ENCODE measurements around the gene HPGDS.
A peak's percentile ranks its signal among the peaks of the same experiment; 100 is the strongest.
"Not testable (repeated sequence)": the region's sequence is repeated elsewhere in the genome, so short reads cannot be mapped to it uniquely, and the experiment has no call there.

Gene HPGDS

DNA sequence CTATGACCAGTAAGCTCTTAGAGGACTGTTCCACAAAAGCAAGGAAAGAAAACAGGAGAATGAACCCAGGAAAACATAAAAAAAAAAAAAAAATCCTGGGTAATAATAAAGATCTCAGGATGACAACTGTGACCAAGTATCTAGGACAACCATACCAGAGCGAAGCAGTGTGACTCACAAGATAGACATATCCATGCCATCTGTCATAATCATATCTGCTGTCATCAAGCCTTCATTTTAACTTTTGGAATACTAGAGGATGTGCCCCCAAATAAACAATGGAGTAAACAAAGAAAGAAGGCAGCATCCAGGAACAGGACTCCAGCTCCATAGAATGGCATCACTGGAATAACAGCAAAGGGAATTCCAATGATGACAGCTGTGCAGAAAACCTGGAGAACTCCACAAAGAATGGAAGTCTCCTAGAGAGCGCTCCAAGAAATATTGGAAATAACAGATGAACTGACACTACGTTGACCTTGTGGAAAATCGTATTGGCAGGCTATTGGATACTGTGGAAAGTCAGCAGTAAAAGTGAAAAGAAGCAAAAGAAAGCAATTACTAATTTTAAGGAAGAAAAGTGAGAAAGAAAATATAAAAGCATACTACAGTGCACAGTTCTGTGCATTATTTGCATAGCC, 35.3 kb downstream of the HPGDS start:
- no peak for DNase-seq

DNA sequence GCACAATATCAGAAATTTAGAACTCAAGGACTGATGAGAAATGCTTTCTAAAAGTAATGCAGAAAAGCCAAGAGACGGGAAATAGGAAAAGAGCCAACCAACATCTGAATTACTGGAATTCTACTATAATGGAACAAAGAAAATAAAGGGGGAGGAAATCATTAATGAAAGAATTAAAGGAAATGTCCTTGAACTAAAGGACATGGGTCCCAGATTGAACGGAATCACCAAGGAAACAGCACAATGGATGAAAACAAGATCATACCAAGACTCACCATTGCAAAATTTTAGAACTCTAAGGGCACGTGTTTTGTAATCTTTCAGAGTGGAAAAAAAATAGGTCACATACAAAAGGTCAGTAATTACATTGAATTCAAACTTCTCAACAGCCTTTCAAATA, 35.9 kb downstream of the HPGDS start:
- DNase-seq, result no peak

DNA sequence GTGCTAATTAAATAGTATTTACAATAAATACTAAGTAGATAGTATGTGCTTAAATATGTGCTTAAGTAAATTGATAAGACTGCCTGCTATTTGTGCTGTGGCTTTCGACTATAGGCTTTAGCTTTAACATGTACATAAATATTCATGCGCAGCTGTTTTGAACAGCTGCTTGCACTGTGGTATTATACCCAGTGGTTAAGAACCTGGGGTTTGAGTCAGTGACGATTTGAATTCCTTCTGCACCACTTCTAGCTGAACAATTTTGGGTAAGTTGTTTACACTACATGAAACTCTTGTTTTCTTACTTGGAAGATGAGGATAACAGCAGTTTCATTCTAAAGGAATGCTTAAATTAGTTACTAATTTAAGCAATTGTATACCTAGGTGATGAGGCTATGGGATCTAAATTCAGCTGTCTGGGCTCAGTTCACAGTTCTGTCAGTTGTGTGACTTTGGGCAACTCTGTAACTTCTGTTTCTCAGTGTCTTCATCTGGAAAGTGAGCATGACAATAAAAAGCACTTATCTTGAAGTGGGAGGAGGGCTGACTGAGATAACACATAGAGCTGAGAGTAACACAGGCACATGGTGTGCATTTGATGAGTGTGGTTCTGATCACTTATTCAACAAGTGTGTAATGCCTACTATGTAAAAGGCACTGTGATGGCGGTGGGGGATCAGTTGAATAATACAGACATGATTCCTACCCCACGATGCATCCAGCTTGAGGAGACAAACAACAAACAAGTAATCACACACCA, 37.0 kb downstream of the HPGDS start:
- no peak for DNase-seq

DNA sequence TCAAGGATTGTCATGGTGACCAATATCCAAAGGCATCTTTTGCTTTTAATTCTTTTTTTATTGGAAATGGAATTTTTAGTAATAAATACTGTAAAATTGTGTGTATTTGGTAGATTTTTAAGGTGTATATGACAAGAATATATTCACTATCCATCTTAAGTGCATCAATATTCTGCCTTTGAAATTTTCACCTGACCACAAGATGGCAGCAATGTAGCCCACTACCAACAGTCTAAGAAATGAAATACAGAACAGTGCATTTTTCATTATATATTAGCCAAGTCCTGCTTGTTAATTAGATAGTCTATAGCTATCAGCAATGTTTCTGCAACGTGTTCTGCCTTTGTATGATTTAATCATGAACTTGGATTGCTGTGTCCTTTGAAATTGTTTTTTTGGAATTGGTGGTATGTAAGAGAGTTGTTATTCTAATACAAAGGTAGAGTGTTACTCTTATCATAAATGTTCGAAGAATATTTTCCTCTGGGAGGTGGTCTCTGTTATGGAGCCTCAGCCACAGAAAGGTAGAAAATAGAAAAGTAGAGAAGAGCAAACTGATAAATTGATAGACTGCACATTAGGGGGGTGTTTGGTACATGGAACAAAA, 38.2 kb downstream of the HPGDS start:
- DNase-seq, result peak; percentile 39

DNA sequence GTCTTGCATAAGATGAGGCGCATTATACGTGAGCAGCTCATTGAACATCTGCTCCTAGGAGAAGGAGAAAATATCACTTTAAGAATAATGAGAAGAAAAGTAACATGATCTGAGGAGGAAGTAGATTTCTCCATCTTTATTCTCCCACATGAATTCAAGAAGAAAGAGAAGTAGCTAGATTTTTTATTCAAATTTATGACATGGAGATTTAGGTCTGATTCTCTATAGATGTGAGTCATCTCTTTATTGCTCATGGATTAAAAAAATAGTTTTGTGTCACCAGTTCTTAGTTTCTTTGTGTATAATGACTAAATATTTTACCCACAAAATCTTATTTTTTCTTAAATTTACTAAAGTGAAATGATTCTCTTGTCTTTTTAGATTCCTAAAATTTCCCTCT, 40.4 kb downstream of the HPGDS start:
- no peak for DNase-seq

DNA sequence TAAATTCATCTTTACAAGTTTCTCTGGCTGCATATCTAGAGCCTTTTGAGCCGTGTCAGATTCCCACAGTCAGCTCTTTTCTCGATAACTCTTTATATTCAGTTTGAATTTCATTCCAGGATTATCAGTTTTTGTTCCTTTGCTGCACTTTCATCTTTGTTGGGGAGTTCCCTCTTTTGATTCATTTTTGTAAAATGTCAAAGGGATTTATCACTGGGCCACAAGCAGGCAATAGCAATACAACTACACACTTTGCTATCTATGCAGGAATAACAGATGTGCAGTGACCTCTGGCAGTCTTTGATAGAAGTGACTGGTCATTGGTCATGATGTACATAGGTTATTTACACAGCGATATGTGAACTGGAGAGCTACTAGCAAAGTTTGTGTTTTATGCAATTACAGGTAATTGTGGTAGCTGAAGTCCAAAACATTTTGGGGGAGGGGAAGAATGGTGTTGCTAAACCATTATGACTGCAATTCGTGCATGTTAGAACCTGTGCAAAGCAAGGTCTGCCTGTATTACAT, 43.8 kb downstream of the HPGDS start:
- no peak for DNase-seq

DNA sequence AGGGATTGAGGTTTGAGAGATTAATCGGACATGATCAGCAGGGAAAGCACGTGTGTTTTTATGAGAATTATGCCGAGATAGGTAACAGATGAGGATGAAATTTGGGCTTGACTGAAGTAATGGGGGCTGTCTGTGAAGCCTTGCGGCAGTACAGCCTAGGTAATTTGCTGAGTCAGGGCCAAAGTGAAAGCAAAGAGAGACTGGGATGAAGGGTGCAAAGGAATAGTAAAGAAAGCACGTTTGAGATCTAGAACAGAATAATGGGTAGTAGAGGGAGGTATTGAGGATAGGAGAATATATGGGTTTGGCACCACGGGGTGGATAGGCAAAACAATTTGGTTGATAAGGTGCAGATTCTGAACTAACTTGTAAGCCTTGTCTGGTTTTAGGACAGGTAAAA, 47.2 kb downstream of the HPGDS start:
- not testable (repeated sequence) for DNase-seq

DNA sequence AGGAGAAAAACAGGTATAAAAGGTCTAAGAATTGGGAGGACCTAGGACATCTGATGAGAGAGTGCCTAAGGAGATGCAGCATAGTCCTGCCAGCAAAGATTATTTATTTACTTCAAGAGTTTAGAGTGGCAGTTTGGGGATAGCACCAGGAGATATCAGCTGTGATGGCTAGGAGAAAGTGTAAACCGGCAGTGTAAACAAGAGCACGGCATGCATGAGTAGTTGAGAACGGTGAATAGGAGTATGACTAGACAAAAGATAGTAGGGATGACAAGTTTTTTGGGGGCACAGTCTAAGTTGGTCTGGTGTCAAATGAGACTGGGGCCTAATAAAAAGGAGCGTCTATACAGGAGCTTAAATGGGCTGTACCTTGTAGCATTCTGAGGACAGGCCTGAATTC, 48.7 kb downstream of the HPGDS start:
- DNase-seq, result not testable (repeated sequence)

DNA sequence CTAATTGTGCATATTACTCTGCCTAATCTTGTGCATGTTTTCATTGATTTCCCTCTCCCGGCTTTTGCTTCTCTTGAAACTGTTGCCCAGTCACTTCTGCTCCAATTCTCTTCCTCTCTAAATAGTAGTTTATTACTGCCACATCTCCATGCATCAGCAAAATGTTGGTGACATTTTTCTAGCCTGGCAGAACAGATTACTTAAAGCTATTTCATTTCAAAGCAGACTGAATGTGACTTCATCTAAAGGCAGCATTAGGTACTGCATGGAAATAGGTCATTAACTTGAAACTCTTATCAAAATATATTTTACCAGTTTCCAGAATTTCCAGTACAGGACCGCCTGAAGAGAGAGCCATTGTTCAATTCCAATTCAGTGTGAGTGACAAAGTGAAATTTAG, 52.4 kb downstream of the HPGDS start:
- no peak for DNase-seq

DNA sequence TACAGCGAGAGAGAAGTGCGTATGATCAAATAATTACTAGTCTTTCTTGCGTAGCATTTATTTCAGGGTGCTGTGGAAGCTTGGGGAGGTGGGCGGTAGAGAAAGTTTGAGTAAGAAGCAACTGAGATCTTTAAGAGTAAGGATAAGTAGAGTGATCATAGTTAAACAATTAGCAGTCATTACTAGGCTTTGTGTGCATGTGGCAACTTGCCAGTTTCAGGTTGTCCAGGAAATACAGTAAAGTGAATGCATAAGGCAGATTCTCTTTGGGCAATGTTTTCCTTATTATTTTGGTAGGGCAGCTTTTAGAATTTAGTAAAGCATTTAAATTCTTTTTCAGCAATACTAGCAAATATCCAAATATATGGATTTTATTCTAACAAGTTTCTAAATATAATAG, 57.0 kb downstream of the HPGDS start:
- no peak for DNase-seq

DNA sequence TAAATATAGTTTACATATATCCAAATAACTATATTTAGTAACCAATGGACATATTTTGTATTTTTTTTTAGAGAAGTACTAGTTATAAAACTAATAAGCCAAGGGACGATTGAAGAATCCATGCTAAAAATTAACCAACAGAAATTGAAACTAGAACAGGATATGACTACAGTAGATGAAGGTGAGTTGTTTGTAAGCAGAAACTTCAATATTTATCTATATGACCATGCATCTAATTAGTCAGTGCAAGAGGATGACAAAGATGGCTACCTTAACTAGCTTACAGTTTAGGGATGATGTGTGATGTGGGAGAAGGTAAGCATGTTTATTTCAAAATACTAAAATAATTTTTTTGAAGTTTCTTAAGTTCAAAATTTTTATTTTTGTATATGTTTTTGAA, 57.7 kb downstream of the HPGDS start:
- DNase-seq, result peak; percentile 10

DNA sequence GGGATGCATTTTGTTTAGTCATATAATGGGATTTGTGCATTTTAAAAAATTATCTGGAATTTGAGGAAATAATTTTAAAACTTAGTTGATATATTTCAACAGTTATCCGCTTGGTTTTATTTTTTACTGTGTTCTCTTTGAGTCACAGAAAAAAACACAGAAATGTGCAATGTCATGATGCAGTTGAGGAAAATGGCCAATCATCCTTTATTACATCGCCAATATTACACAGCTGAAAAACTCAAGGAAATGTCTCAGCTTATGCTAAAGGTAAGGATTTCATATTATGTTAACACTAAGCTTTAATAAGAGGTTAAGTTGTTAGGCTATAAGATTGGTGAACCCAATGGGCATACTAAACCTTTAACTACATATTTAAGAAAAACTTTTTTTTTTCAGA, 63.9 kb downstream of the HPGDS start:
- DNase-seq, result no peak

DNA sequence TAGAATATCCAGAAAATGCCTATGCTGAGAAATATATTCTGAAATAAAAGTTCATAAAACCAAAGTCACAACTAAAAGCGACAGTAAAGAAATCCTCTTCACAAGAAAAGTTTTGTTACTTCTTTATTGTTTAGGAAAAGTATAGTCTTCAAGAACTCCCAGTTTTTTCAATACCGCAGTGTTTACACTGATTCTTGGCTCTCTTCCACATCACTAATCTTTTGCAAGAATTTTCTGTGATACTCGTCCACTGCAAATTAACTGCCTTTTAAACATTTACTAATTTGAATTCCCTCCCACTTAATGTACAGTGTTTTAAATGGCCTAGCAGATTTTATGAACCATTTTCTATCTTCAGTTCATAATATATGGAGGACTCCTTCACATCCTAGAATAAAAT, 65.1 kb downstream of the HPGDS start:
- no peak for DNase-seq

DNA sequence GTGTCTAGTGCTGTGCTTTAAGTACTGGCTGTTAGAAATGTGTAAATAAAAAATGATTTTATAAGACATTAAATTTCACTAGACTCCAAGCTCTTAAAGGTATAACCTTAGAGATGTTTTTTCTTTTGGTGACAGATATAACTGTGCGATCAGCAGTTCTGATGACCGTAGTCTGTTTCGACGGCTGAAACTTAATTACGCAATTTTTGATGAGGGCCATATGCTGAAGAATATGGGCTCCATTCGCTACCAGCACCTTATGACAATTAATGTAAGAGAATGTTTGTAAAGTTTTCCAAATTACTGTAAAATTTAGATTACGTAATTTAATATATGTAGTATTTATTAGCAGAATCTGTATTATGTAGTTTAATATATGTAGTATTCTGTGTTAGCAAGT, 66.4 kb downstream of the HPGDS start:
- no peak for DNase-seq

DNA sequence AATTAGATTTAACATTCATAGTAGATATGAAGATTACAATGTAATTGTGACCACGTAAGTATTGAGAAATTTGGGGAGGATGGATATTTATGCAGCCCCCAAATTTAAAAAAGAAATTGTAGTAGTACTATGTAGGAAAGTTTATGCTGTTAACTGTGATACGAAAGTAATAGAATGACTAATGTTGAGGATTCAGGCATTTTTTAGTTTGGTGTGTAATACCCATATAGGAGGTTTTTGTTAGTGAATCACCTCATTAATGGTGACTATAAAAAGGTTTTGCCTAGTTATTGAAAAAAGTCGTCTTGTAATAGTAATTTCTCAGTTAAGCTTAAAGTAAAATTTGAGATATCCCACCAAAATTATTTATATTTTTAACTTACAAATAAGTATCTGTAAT, 67.7 kb downstream of the HPGDS start:
- DNase-seq, result no peak

DNA sequence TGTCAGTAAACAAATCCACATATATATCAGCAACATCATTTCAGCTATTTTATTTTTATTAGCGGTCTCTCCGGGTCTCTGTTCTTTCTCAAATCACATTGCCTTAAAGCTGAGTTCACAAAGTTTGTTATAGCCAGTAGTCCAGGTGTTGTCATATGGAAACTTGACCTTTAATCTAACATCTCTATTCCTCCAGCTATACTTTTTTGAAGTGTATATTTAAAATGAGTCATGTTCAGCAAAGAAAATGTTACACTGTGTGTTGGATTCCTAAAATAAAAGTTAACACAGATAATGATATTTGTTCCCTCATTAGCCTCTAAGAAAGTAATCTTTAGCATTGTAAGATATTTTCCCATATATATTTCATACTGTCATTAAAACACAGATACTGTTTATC, 71.4 kb downstream of the HPGDS start:
- DNase-seq, result no peak

DNA sequence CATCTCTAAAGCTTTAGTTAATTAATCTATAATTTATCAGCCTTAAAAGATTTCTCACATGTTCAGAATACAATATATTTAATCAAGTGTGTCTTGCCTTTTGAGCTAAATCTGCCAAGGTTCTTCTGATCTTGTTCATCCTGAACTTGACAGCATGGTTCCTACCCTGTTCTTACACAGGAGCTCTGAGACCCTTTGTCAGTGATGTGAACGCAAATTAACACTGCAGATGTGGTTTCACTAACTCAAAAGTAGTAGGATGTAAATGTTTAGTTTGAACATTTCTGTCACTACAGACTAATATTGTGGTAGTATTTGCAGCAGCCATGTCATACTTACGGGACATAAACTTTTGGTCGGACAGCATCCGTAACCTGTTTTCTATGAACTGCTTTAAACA, 75.6 kb downstream of the HPGDS start:
- DNase-seq, result no peak

DNA sequence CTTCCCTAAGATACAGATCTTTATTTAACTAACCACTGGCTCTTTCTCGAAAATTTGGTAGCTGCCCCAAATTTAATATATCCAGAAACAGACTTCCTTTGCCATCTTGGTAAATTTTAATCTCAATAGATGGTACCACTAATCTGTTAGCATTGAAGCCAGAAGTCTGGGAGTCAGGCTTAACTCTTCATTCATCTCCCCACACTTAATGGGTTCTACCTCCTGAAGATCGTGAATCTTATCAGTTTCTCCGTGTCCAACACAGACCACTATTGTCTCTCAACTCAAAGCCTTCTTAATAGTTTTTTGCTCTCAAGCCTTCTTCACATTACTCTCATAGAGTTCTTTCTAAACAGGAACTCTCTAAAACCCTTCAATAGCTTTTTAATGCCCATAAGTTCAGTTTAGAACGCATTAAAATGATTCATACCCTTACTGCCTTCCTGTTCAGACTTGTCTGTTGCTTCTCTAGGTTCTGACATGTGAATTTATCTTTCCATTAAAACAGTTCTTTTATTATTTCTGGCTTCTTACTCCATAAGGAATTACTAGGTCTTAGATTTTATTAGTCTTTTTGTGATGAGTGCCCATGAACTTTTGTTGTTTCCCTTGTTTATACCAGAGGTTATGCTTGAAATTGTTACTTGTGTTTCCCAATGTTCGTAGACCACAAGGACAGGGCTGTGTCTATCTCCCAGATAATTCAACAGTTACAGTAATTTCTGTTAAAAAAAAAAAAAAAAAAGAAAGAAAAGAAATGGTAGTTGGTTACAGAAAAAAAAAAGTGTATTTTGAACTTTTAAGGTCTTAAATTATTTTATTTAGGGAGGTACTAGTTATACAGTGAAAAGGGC, 80.2 kb downstream of the HPGDS start:
- no peak for DNase-seq

DNA sequence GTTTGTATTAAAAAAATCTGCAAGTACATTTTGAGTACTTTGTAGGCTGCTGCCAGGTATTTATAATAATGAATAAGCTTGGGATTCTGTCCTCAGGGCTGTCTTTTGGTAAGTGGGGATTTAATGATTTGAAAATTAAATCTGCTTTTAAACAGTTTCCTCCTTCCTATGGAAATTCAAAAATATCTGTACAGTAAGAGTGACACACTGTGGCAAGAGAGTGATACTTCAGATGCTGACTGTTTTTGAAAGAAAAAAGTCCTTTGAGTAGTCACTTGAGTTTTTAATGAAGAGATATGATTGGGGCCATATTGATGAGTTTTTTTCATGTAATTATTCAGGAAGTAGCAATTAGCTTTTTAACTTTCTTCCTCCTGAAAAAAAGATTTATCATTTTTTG, 85.8 kb downstream of the HPGDS start:
- peak; percentile 27 for DNase-seq

DNA sequence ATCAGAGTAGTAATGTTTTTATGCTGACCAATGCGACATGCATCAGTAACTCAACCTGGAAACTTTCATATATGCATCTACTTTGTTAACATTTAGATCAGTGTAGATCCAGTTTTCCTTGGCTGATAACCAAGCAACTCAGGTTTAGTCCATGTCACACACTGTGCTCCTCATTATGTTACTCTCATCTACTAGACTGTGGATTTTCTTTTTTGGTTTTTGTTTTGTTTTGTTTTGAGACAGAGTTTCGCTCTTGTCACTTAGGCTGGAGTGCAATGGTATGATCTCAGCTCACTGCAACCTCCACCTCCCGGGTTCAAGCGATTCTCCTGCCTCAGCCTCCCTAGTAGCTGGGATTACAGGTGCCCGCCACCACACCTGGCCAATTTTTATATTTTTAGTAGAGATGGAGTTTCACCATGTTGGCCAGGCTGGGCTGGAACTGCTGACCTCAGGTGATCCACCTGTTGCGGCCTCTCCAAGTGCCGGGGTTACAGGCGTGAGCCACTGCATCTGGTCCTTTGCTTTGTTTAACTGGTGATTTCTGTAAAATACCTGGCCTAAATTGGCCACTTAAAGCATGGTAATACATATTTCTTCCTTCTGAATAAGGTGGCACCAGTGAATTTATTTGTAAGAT, 86.4 kb downstream of the HPGDS start:
- DNase-seq, result peak; percentile 14

DNA sequence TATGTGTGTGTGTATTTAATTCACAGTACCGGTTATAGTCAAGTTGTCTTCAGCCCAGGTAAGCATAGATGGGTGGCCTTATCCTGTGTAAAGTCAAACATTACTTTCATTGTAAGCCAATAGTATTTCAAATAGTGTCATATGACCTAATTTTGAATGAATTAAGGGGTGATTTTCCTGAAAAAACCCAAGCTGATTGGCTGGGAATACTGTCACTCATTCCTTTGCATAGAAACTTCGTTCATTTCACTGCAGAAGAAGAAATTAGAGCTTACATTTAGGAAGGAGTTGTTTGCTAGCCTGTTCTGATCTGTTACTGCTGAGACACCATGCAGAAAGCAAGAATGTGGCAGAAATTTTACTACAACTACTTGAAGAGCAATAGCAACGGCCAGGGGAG, 89.6 kb downstream of the HPGDS start:
- DNase-seq, result no peak

DNA sequence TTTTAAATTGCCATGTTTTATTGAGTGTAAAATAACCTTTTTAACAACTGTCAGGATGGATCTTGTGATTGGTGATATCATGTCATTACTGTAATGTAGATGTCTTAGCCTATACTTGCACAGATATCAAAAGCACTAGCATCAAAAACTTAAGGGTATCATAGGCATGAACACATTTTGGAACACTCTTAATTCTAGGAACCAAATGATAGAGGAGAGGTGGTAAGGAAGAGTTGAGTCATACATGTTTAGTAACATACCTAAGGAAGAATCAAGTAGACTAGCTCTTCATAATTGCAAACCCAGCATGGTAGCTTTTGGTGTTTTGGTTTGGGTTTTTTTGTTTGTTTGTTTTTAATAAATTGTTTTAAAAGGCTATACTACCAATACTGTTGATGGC, 91.5 kb downstream of the HPGDS start:
- DNase-seq, result peak; percentile 14

Measured in activated CD4-positive, alpha-beta T cell treated with anti-CD3 and anti-CD28 coated beads, Interleukin-10, Interleukin-2, amounts not matched to agents 100 ng/mL and 50 ng/mL, durations not matched to agents 16 hours and 8 hours (primary cell).